Activated CD4-positive, alpha-beta T cell treated with anti-CD3 and anti-CD28 coated beads, Interleukin-2, amount 10 ng/mL, durations not matched to agents 7 days and 5 days (primary cell): ENCODE measurements around the gene ERN1. TPM values are rescaled to one million over a fixed set of nuclear protein-coding genes. Genes with fewer than 3 reads are reported as not detected.
A peak's percentile ranks its signal among the peaks of the same experiment; 100 is the strongest.

Source experiments
- CTCF ChIA-PET: fragments of 350-600 bp; sonication (Branson Sonifier 250); formaldehyde crosslinking; loops from one replicate; lab custom pipeline; 2021; ENCODE audit warnings: antibody characterized with exemption; lab: Charles Lee
- POLR2A ChIA-PET: fragments of 350-600 bp; sonication (Branson Sonifier 250); formaldehyde crosslinking; loops from one replicate; lab custom pipeline; 2021; ENCODE audit warnings: antibody characterized with exemption; lab: Charles Lee
- DNase-seq: peaks from one replicate; pipeline ENCODE4 v3.0.0-alpha.2; 2020
- H3K27ac Mint-ChIP-seq: one replicate; pipeline ENCODE4 v1.8.0; 2021; ENCODE audit warnings: mild to moderate bottlenecking, moderate library complexity, mixed read lengths
- H3K27me3 Mint-ChIP-seq: one replicate; pipeline ENCODE4 v1.8.0; 2021; ENCODE audit warnings: mixed read lengths
- H3K36me3 Mint-ChIP-seq: one replicate; pipeline ENCODE4 v1.8.0; 2021; ENCODE audit warnings: low read depth, mixed read lengths
- H3K4me1 Mint-ChIP-seq: one replicate; pipeline ENCODE4 v1.8.0; 2021; ENCODE audit warnings: mixed read lengths
- H3K4me3 Mint-ChIP-seq: one replicate; pipeline ENCODE4 v1.8.0; 2021; ENCODE audit warnings: mild to moderate bottlenecking, moderate library complexity, mixed read lengths
- H3K9me3 Mint-ChIP-seq: one replicate; pipeline ENCODE4 v1.8.0; 2021; ENCODE audit warnings: mixed read lengths
- total RNA-seq, 2 experiments: library from RNA; stranded (reverse); gene quantifications; one replicate each; pipeline ENCODE4 v1.2.3, GENCODE V29; 2021

ERN1 gene
- total RNA-seq, 2 experiments from 2014 or later = 50.1 to 57.5 TPM

GRCh38 chr17:64067657-64068056 lies 62.3 kb downstream of the ERN1 start:
- H3K36me3 Mint-ChIP-seq = peaks cover 94% of the 10 kb centered on the region
- peaks cover 24% of the 10 kb centered on the region for H3K9me3 Mint-ChIP-seq
- no peaks in the 10 kb centered on the region for H3K27me3 Mint-ChIP-seq
- ChIA-PET POLR2A (no interaction called here), CTCF (interaction anchor here (1.2 to 1.5 kb wide), 2 partner anchors 42 to 66 kb away, joined by 3 read pairs; no protein-coding TSS in a partner anchor)
- DNase-seq = no peak
- peak overlapping the region; percentile 85 for H3K27ac Mint-ChIP-seq
- peak overlapping the region; percentile 7 for H3K4me3 Mint-ChIP-seq
- peaks cover 60% of the 10 kb centered on the region for H3K4me1 Mint-ChIP-seq

- Mint-ChIP-seq H3K27ac (peak overlapping the region; percentile 85), H3K9me3 (peaks cover 24% of the 10 kb centered on the region), H3K4me3 (peak overlapping the region; percentile 49), H3K4me1 (peaks cover 68% of the 10 kb centered on the region), H3K27me3 (no peaks in the 10 kb centered on the region), H3K36me3 (peaks cover 88% of the 10 kb centered on the region)
- ChIA-PET POLR2A (no interaction called here), CTCF (interaction anchor here (0.6 to 1.2 kb wide), 3 partner anchors 10 to 1018 kb away, joined by 3 read pairs; no protein-coding TSS in a partner anchor)
- peak; percentile 72 for DNase-seq
Observed at GRCh38 chr17:64066716-64067115, 63.2 kb downstream of the ERN1 start.

GRCh38 chr17:64065161-64065560 lies 64.8 kb downstream of the ERN1 start:
- H3K36me3 Mint-ChIP-seq = peaks cover 90% of the 10 kb centered on the region
- H3K4me1 Mint-ChIP-seq = peaks cover 78% of the 10 kb centered on the region
- H3K27ac Mint-ChIP-seq = peak overlapping the region; percentile 2
- no peaks in the 10 kb centered on the region for H3K27me3 Mint-ChIP-seq
- H3K9me3 Mint-ChIP-seq = peaks cover 18% of the 10 kb centered on the region
- H3K4me3 Mint-ChIP-seq = peak overlapping the region; percentile 57
- CTCF ChIA-PET = interaction anchor here (1.1 to 2.2 kb wide), 3 partner anchors 39 to 69 kb away, joined by 3 to 6 read pairs (median 5); partner anchors contain the start of gene ERN1
- DNase-seq = no peak
- POLR2A ChIA-PET = no interaction called here

GRCh38 chr17:64064331-64064730 lies 65.6 kb downstream of the ERN1 start:
- Mint-ChIP-seq H3K4me3 (peak overlapping the region; percentile 8), H3K27me3 (no peaks in the 10 kb centered on the region), H3K4me1 (peaks cover 80% of the 10 kb centered on the region), H3K9me3 (peaks cover 10% of the 10 kb centered on the region), H3K27ac (peak overlapping the region; percentile 78), H3K36me3 (peaks cover 90% of the 10 kb centered on the region)
- POLR2A ChIA-PET = interaction anchor here (1.1 kb wide), 1 partner anchor 69 kb away, joined by 3 read pairs; no protein-coding TSS in a partner anchor
- DNase-seq = no peak
- CTCF ChIA-PET = interaction anchor here (0.6 to 2.9 kb wide), 21 partner anchors 10 to 152 kb away, joined by 3 to 21 read pairs (median 4); partner anchors contain the start of gene ERN1

GRCh38 chr17:64063766-64064224 lies 66.1 kb downstream of the ERN1 start:
- peak overlapping the region; percentile 8 for H3K4me3 Mint-ChIP-seq

GRCh38 chr17:64063088-64063487 lies 66.9 kb downstream of the ERN1 start:
- CTCF ChIA-PET = interaction anchor here (0.6 to 2.9 kb wide), 18 partner anchors 9 to 143 kb away, joined by 3 to 21 read pairs (median 4); partner anchors contain the start of genes ERN1 and ICAM2
- peak overlapping the region; percentile 9 for H3K27ac Mint-ChIP-seq
- H3K36me3 Mint-ChIP-seq = peaks cover 88% of the 10 kb centered on the region
- H3K27me3 Mint-ChIP-seq = no peaks in the 10 kb centered on the region
- no peak overlapping the region for H3K4me3 Mint-ChIP-seq
- H3K9me3 Mint-ChIP-seq = peaks cover 2% of the 10 kb centered on the region
- peaks cover 78% of the 10 kb centered on the region for H3K4me1 Mint-ChIP-seq
- DNase-seq = no peak
- POLR2A ChIA-PET = interaction anchor here (1.1 kb wide), 1 partner anchor 71 kb away, joined by 3 read pairs; no protein-coding TSS in a partner anchor

More at GRCh38 chr17:64063766-64064224, 66.1 kb downstream of the ERN1 start:
- Mint-ChIP-seq H3K27me3 (no peaks in the 10 kb centered on the region), H3K27ac (peak overlapping the region; percentile 78), H3K4me1 (peaks cover 81% of the 10 kb centered on the region), H3K36me3 (peaks cover 90% of the 10 kb centered on the region), H3K9me3 (peaks cover 6% of the 10 kb centered on the region)
- ChIA-PET POLR2A (interaction anchor here (1.1 kb wide), 1 partner anchor 70 kb away, joined by 3 read pairs; no protein-coding TSS in a partner anchor), CTCF (interaction anchor here (0.6 to 2.9 kb wide), 24 partner anchors 10 to 152 kb away, joined by 3 to 21 read pairs (median 4); partner anchors contain the start of genes ERN1 and ICAM2)
- DNase-seq = peak; percentile 62

GRCh38 chr17:64061178-64061898 lies 68.6 kb downstream of the ERN1 start:
- Mint-ChIP-seq H3K27ac (peak overlapping the region; percentile 70), H3K4me1 (peaks cover 74% of the 10 kb centered on the region)
- CTCF ChIA-PET = interaction anchor here (0.6 to 2.9 kb wide), 7 partner anchors 13 to 242 kb away, joined by 3 to 21 read pairs (median 3); no protein-coding TSS in a partner anchor

GRCh38 chr17:64060331-64060730 lies 69.6 kb downstream of the ERN1 start:
- Mint-ChIP-seq H3K4me1 (peaks cover 75% of the 10 kb centered on the region), H3K36me3 (peaks cover 84% of the 10 kb centered on the region), H3K4me3 (no peak overlapping the region), H3K9me3 (no peaks in the 10 kb centered on the region), H3K27me3 (no peaks in the 10 kb centered on the region), H3K27ac (peak overlapping the region; percentile 78)
- no peak for DNase-seq
- ChIA-PET POLR2A (no interaction called here), CTCF (interaction anchor here (0.8 to 1.4 kb wide), 4 partner anchors 14 to 60 kb away, joined by 3 read pairs; no protein-coding TSS in a partner anchor)

More at GRCh38 chr17:64061178-64061898, 68.6 kb downstream of the ERN1 start:
- POLR2A ChIA-PET = no interaction called here
- Mint-ChIP-seq H3K9me3 (no peaks in the 10 kb centered on the region), H3K36me3 (peaks cover 86% of the 10 kb centered on the region), H3K4me3 (no peak overlapping the region), H3K27me3 (no peaks in the 10 kb centered on the region)
- DNase-seq = no peak

- no peak for DNase-seq
- ChIA-PET POLR2A (no interaction called here), CTCF (interaction anchor here (0.8 kb wide), 1 partner anchor 34 kb away, joined by 3 read pairs; no protein-coding TSS in a partner anchor)
- Mint-ChIP-seq H3K9me3 (no peaks in the 10 kb centered on the region), H3K27me3 (no peaks in the 10 kb centered on the region), H3K36me3 (peaks cover 85% of the 10 kb centered on the region), H3K4me3 (no peak overlapping the region), H3K27ac (peak overlapping the region; percentile 78), H3K4me1 (peaks cover 72% of the 10 kb centered on the region)
Observed at GRCh38 chr17:64059756-64060155, 70.2 kb downstream of the ERN1 start.

- Mint-ChIP-seq H3K27me3 (no peaks in the 10 kb centered on the region), H3K27ac (peak overlapping the region; percentile 33), H3K36me3 (peaks cover 81% of the 10 kb centered on the region), H3K9me3 (no peaks in the 10 kb centered on the region), H3K4me1 (peaks cover 63% of the 10 kb centered on the region), H3K4me3 (no peak overlapping the region)
- ChIA-PET CTCF (interaction anchor here (1.0 to 1.2 kb wide), 2 partner anchors 13 to 21 kb away, joined by 3 read pairs; no protein-coding TSS in a partner anchor), POLR2A (no interaction called here)
- DNase-seq = no peak
Observed at GRCh38 chr17:64058621-64059020, 71.3 kb downstream of the ERN1 start.

- POLR2A ChIA-PET = no interaction called here
- H3K4me1 Mint-ChIP-seq = peaks cover 63% of the 10 kb centered on the region
- peak overlapping the region; percentile 42 for H3K27ac Mint-ChIP-seq
- DNase-seq = no peak
- CTCF ChIA-PET = interaction anchor here (1.0 to 1.4 kb wide), 4 partner anchors 12 to 125 kb away, joined by 3 read pairs; partner anchors contain the start of gene CD79B
- no peaks in the 10 kb centered on the region for H3K27me3 Mint-ChIP-seq
- H3K4me3 Mint-ChIP-seq = no peak overlapping the region
- no peaks in the 10 kb centered on the region for H3K9me3 Mint-ChIP-seq
- H3K36me3 Mint-ChIP-seq = peaks cover 83% of the 10 kb centered on the region
Observed at GRCh38 chr17:64057701-64058263, 72.2 kb downstream of the ERN1 start.
